ENCODE data around the gene CRTAC1.

The CRTAC1 gene

DNA sequence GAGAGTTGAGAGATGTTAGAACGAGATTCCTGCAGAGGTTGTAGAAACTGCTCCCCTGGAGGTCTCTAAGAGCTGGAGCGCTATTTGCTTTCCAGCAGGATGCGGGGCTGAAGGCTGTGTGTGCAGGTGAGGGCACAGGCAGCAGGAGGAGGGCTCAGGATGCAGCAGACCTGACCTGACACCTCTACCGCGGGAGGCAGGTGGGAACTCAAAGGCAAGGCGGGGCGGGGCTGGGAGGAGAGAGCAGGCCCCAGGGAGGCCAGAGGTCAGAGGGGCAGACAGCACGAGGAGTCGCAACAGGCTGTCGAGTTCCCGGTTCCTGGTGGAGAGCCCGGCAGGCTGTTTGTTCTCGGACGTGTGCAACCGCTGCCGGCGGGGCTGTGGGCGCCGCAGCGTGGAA, 7.9 kb upstream of the CRTAC1 start:
- Histone ChIP-seq H3K27me3 (ENCODE audit: insufficient read depth, poor library complexity, severe bottlenecking) (peaks cover 41% of the 10 kb centered on the region), H3K27ac (replicated peaks) (no peak overlapping the region), H3K4me3 (replicated peaks; ENCODE audit: insufficient read depth, low read length) (no peak overlapping the region)
- TF ChIP-seq GABPA (IDR thresholded peaks at IDR 0.05; ENCODE audit: low read depth) (no peak), POLR2AphosphoS5 (IDR thresholded peaks at IDR 0.05; ENCODE audit: low read depth) (no peak), SPI1 (IDR thresholded peaks at IDR 0.05; ENCODE audit: borderline replicate concordance, low read depth) (no peak)
- TF ChIP-seq, protein P1, sequence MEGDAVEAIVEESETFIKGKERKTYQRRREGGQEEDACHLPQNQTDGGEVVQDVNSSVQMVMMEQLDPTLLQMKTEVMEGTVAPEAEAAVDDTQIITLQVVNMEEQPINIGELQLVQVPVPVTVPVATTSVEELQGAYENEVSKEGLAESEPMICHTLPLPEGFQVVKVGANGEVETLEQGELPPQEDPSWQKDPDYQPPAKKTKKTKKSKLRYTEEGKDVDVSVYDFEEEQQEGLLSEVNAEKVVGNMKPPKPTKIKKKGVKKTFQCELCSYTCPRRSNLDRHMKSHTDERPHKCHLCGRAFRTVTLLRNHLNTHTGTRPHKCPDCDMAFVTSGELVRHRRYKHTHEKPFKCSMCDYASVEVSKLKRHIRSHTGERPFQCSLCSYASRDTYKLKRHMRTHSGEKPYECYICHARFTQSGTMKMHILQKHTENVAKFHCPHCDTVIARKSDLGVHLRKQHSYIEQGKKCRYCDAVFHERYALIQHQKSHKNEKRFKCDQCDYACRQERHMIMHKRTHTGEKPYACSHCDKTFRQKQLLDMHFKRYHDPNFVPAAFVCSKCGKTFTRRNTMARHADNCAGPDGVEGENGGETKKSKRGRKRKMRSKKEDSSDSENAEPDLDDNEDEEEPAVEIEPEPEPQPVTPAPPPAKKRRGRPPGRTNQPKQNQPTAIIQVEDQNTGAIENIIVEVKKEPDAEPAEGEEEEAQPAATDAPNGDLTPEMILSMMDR (IDR thresholded peaks at IDR 0.05; ENCODE audit: insufficient read depth, low read length) = no peak
- TF ChIP-seq, protein P2, sequence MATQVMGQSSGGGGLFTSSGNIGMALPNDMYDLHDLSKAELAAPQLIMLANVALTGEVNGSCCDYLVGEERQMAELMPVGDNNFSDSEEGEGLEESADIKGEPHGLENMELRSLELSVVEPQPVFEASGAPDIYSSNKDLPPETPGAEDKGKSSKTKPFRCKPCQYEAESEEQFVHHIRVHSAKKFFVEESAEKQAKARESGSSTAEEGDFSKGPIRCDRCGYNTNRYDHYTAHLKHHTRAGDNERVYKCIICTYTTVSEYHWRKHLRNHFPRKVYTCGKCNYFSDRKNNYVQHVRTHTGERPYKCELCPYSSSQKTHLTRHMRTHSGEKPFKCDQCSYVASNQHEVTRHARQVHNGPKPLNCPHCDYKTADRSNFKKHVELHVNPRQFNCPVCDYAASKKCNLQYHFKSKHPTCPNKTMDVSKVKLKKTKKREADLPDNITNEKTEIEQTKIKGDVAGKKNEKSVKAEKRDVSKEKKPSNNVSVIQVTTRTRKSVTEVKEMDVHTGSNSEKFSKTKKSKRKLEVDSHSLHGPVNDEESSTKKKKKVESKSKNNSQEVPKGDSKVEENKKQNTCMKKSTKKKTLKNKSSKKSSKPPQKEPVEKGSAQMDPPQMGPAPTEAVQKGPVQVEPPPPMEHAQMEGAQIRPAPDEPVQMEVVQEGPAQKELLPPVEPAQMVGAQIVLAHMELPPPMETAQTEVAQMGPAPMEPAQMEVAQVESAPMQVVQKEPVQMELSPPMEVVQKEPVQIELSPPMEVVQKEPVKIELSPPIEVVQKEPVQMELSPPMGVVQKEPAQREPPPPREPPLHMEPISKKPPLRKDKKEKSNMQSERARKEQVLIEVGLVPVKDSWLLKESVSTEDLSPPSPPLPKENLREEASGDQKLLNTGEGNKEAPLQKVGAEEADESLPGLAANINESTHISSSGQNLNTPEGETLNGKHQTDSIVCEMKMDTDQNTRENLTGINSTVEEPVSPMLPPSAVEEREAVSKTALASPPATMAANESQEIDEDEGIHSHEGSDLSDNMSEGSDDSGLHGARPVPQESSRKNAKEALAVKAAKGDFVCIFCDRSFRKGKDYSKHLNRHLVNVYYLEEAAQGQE (IDR thresholded peaks at IDR 0.05; ENCODE audit: insufficient replicate concordance, low read depth) = no peak
- DNase-seq (ENCODE audit: low read depth in 1 of 2, low spot score in 1 of 2) = no peak

DNA sequence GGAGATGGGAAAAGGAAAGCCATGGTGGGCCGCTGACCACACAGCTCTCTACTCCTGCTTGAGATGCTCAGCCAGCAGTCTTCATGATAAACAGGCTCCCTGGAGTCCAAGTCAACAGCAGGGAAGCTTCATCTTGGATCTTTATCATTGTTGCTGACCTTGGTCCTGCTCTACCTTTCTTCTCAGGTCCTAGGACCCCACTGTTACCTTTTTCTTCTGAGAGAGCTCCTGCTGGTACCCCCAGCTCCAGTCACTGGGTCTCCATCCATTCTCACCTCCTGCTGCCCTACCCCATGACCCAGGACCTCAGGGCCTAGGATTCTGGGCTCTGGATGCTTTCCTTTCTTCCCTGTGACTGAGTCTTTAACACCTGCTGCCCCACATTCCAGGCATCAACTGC, 5.2 kb upstream of the CRTAC1 start:
- no peak overlapping the region for H3K4me3 ChIP-seq (replicated peaks; ENCODE audit: insufficient read depth, low read length)
- DNase-seq (ENCODE audit: low read depth in 1 of 2, low spot score in 1 of 2) = no peak
- H3K27ac ChIP-seq (replicated peaks) = no peak overlapping the region
- H3K27me3 ChIP-seq (ENCODE audit: insufficient read depth, poor library complexity, severe bottlenecking) = peaks cover 56% of the 10 kb centered on the region
- TF ChIP-seq, protein P2 (IDR thresholded peaks at IDR 0.05; ENCODE audit: insufficient replicate concordance, low read depth) = peak; percentile 72
- no peak for TF ChIP-seq POLR2AphosphoS5 (IDR thresholded peaks at IDR 0.05; ENCODE audit: low read depth)

DNA sequence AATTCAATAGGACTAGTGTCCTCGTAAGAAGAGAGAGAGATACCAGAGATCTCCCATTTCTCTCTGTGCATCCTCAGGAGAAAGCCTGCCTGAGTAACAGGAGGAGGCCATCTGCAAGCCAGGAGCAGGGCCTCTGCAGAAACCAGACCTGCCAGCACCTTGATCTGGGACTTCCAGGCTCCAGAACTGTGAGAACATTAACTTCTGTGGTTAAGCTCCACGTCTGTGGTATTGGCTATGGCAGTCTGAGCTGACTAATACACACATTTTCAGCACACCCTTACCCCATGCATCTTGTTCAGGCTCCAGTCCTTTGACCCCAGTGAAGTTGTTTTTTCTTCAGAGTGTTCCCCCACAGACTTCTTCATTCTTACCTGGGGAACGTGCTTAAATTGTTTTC, 3.1 kb upstream of the CRTAC1 start:
- Histone ChIP-seq H3K27me3 (ENCODE audit: insufficient read depth, poor library complexity, severe bottlenecking) (peaks cover 64% of the 10 kb centered on the region), H3K4me3 (replicated peaks; ENCODE audit: insufficient read depth, low read length) (no peak overlapping the region), H3K27ac (replicated peaks) (no peak overlapping the region)
- TF ChIP-seq, protein P1 (IDR thresholded peaks at IDR 0.05; ENCODE audit: insufficient read depth, low read length) = no peak
- TF ChIP-seq SPI1 (IDR thresholded peaks at IDR 0.05; ENCODE audit: borderline replicate concordance, low read depth) = no peak
- TF ChIP-seq POLR2AphosphoS5 (IDR thresholded peaks at IDR 0.05; ENCODE audit: low read depth) = no peak
- no peak for TF ChIP-seq GABPA (IDR thresholded peaks at IDR 0.05; ENCODE audit: low read depth)
- TF ChIP-seq, protein P2 (IDR thresholded peaks at IDR 0.05; ENCODE audit: insufficient replicate concordance, low read depth) = no peak
- no peak for DNase-seq (ENCODE audit: low read depth in 1 of 2, low spot score in 1 of 2)

DNA sequence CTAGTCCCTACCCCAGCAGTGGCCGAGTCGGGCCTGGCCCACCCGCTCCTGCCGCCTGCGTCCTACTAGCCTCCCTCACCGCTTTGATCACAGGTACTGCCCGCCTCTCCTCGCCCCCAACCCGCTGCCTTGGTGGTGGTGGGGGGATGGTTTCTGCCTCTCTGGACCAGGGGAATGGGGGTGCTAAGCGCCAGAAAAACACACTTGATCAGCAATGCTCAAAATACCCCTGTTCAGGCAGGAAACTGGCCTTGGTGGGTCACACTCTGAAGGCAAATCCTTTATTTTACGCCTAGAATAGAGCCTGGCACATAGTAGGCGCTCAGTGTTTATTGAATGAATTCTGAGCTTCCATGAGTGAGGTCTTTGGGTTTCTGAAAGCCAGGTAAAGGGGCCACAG, 1.0 kb upstream of the CRTAC1 start:
- TF ChIP-seq, protein P2 (IDR thresholded peaks at IDR 0.05; ENCODE audit: insufficient replicate concordance, low read depth) = no peak
- TF ChIP-seq, protein P1 (IDR thresholded peaks at IDR 0.05; ENCODE audit: insufficient read depth, low read length) = no peak
- TF ChIP-seq GABPA (IDR thresholded peaks at IDR 0.05; ENCODE audit: low read depth) (no peak), SPI1 (IDR thresholded peaks at IDR 0.05; ENCODE audit: borderline replicate concordance, low read depth) (no peak), POLR2AphosphoS5 (IDR thresholded peaks at IDR 0.05; ENCODE audit: low read depth) (no peak)
- DNase-seq (ENCODE audit: low read depth in 1 of 2, low spot score in 1 of 2) = no peak
- H3K27me3 ChIP-seq (ENCODE audit: insufficient read depth, poor library complexity, severe bottlenecking) = peaks cover 52% of the 10 kb centered on the region
- H3K27ac ChIP-seq (replicated peaks) = no peak overlapping the region
- H3K4me3 ChIP-seq (replicated peaks; ENCODE audit: insufficient read depth, low read length) = no peak overlapping the region

All from HL-60 (cell line).